DND-41 (cell line): ENCODE data around the gene NMRK1.

Experiments
- CTCF ChIP-seq: IDR thresholded peaks from 2 replicates; pipeline ENCODE4 v1.5.1; 2012; ENCODE audit warnings: borderline replicate concordance, low read length, moderate library complexity, mild to moderate bottlenecking; ENCODE audit not compliant: poor library complexity, severe bottlenecking; ENCODE audit errors: extremely low read depth
- EZH2 ChIP-seq: IDR thresholded peaks from 3 replicates; pipeline ENCODE4 v1.6.1; 2012; ENCODE audit warnings: borderline replicate concordance, low read depth, mild to moderate bottlenecking, moderate library complexity, low read length, inconsistent platforms; ENCODE audit not compliant: severe bottlenecking

- TF ChIP-seq CTCF, result no peak
- no peak for TF ChIP-seq EZH2
Observed at GRCh38 chr9:75121914-75122558, 34.1 kb upstream of the NMRK1 start.
